Stimulated activated naive CD8-positive, alpha-beta T cell treated with anti-CD3 and anti-CD28 coated beads, Interleukin-15, Interleukin-2, amounts not matched to agents 100 ng/mL and 50 ng/mL, for 24 hours (primary cell): ENCODE data around the gene GNL3.
"Not testable (repeated sequence)": the region's sequence is repeated elsewhere in the genome, so short reads cannot be mapped to it uniquely, and the experiment has no call there.

ENCODE experiments used
- H3K27ac Mint-ChIP-seq: one replicate; pipeline ENCODE4 v1.8.0; 2021; ENCODE audit warnings: mild to moderate bottlenecking, mixed read lengths
- H3K27me3 Mint-ChIP-seq: one replicate; pipeline ENCODE4 v1.8.0; 2021; ENCODE audit warnings: mixed read lengths
- H3K36me3 Mint-ChIP-seq: one replicate; pipeline ENCODE4 v1.8.0; 2021; ENCODE audit warnings: low read depth, mixed read lengths
- H3K4me1 Mint-ChIP-seq: one replicate; pipeline ENCODE4 v1.8.0; 2021; ENCODE audit warnings: low read depth, mixed read lengths
- H3K4me3 Mint-ChIP-seq: one replicate; pipeline ENCODE4 v1.8.0; 2021; ENCODE audit warnings: mild to moderate bottlenecking, mixed read lengths
- H3K9me3 Mint-ChIP-seq: one replicate; pipeline ENCODE4 v1.8.0; 2021; ENCODE audit warnings: mixed read lengths

The GNL3 gene

GRCh38 chr3:52685709-52686691 is at the start of gene GNL3, which contains the start of gene PBRM1:
Gene GNL3 (plus strand): TSS chr3:52686032. CDS start chr3:52686093, 61 bp downstream.
Gene PBRM1 (minus strand): TSS chr3:52685913.
- Mint-ChIP-seq H3K27ac (peak within 1 kb of the TSS; percentile 100), H3K27me3 (no peaks in the 10 kb centered on the region), H3K9me3 (no peaks in the 10 kb centered on the region), H3K4me3 (peak within 1 kb of the TSS; percentile 100), H3K4me1 (peaks cover 86% of the 10 kb centered on the region), H3K36me3 (peaks cover 72% of the 10 kb centered on the region)

- Mint-ChIP-seq H3K4me3 (no peak overlapping the region), H3K4me1 (no peaks in the 10 kb centered on the region), H3K9me3 (no peaks in the 10 kb centered on the region), H3K27ac (no peak overlapping the region), H3K36me3 (peaks cover 48% of the 10 kb centered on the region), H3K27me3 (no peaks in the 10 kb centered on the region)
Measured at GRCh38 chr3:52636673-52637072, 49.2 kb upstream of the GNL3 start.

- Mint-ChIP-seq H3K9me3 (no peaks in the 10 kb centered on the region), H3K27me3 (no peaks in the 10 kb centered on the region), H3K4me3 (no peak overlapping the region), H3K36me3 (peaks cover 71% of the 10 kb centered on the region), H3K27ac (no peak overlapping the region), H3K4me1 (no peaks in the 10 kb centered on the region)
Measured at GRCh38 chr3:52645549-52645948, 40.3 kb upstream of the GNL3 start.

- Mint-ChIP-seq H3K27ac (no peak overlapping the region), H3K36me3 (peaks cover 72% of the 10 kb centered on the region), H3K9me3 (no peaks in the 10 kb centered on the region), H3K4me3 (no peak overlapping the region), H3K27me3 (no peaks in the 10 kb centered on the region), H3K4me1 (no peaks in the 10 kb centered on the region)
Measured at GRCh38 chr3:52649461-52650210, 36.2 kb upstream of the GNL3 start.

- H3K27me3 Mint-ChIP-seq: no peaks in the 10 kb centered on the region
- no peak overlapping the region for H3K4me3 Mint-ChIP-seq
- H3K36me3 Mint-ChIP-seq: peaks cover 69% of the 10 kb centered on the region
- no peaks in the 10 kb centered on the region for H3K9me3 Mint-ChIP-seq
- no peaks in the 10 kb centered on the region for H3K4me1 Mint-ChIP-seq
- H3K27ac Mint-ChIP-seq: no peak overlapping the region
Measured at GRCh38 chr3:52650439-52650838, 35.4 kb upstream of the GNL3 start.

- Mint-ChIP-seq H3K36me3 (peaks cover 69% of the 10 kb centered on the region), H3K27ac (no peak overlapping the region), H3K4me1 (peaks cover 4% of the 10 kb centered on the region)
Measured at GRCh38 chr3:52651592-52651991, 34.2 kb upstream of the GNL3 start.

GRCh38 chr3:52655895-52656294 is 29.9 kb upstream of the GNL3 start:
- peak overlapping the region; percentile 61 for H3K27ac Mint-ChIP-seq
- no peak overlapping the region for H3K4me3 Mint-ChIP-seq
- no peaks in the 10 kb centered on the region for H3K27me3 Mint-ChIP-seq
- H3K4me1 Mint-ChIP-seq: peaks cover 4% of the 10 kb centered on the region
- H3K36me3 Mint-ChIP-seq: peaks cover 52% of the 10 kb centered on the region
- H3K9me3 Mint-ChIP-seq: no peaks in the 10 kb centered on the region

More at GRCh38 chr3:52651592-52651991, 34.2 kb upstream of the GNL3 start:
- Mint-ChIP-seq H3K4me3 (no peak overlapping the region), H3K27me3 (no peaks in the 10 kb centered on the region), H3K9me3 (no peaks in the 10 kb centered on the region)

GRCh38 chr3:52660046-52660445 is 25.8 kb upstream of the GNL3 start:
- Mint-ChIP-seq H3K27ac (no peak overlapping the region), H3K27me3 (no peaks in the 10 kb centered on the region), H3K9me3 (no peaks in the 10 kb centered on the region), H3K4me3 (no peak overlapping the region), H3K36me3 (peaks cover 60% of the 10 kb centered on the region), H3K4me1 (peaks cover 4% of the 10 kb centered on the region)

- H3K27me3 Mint-ChIP-seq: no peaks in the 10 kb centered on the region
- peaks cover 61% of the 10 kb centered on the region for H3K36me3 Mint-ChIP-seq
- H3K27ac Mint-ChIP-seq: no peak overlapping the region
- no peaks in the 10 kb centered on the region for H3K4me1 Mint-ChIP-seq
- H3K4me3 Mint-ChIP-seq: no peak overlapping the region
- no peaks in the 10 kb centered on the region for H3K9me3 Mint-ChIP-seq
Measured at GRCh38 chr3:52663098-52663497, 22.7 kb upstream of the GNL3 start.

GRCh38 chr3:52670621-52671521 is 15.0 kb upstream of the GNL3 start:
- no peaks in the 10 kb centered on the region for H3K9me3 Mint-ChIP-seq
- H3K4me3 Mint-ChIP-seq: peak overlapping the region; percentile 72
- peaks cover 58% of the 10 kb centered on the region for H3K36me3 Mint-ChIP-seq
- H3K27me3 Mint-ChIP-seq: no peaks in the 10 kb centered on the region
- H3K4me1 Mint-ChIP-seq: peaks cover 29% of the 10 kb centered on the region
- H3K27ac Mint-ChIP-seq: peak overlapping the region; percentile 98

GRCh38 chr3:52671676-52672075 is 14.2 kb upstream of the GNL3 start:
- peaks cover 64% of the 10 kb centered on the region for H3K36me3 Mint-ChIP-seq
- H3K4me1 Mint-ChIP-seq: peaks cover 29% of the 10 kb centered on the region
- no peaks in the 10 kb centered on the region for H3K9me3 Mint-ChIP-seq
- H3K27ac Mint-ChIP-seq: peak overlapping the region; percentile 98
- H3K4me3 Mint-ChIP-seq: peak overlapping the region; percentile 6
- no peaks in the 10 kb centered on the region for H3K27me3 Mint-ChIP-seq

- not testable (repeated sequence) for H3K9me3 Mint-ChIP-seq, H3K27me3 Mint-ChIP-seq, H3K4me3 Mint-ChIP-seq
- H3K4me1 Mint-ChIP-seq: peaks cover 37% of the 10 kb centered on the region
- peak overlapping the region; percentile 37 for H3K27ac Mint-ChIP-seq
- peaks cover 65% of the 10 kb centered on the region for H3K36me3 Mint-ChIP-seq
Measured at GRCh38 chr3:52676201-52676600, 9.6 kb upstream of the GNL3 start.

- Mint-ChIP-seq H3K4me3 (no peak overlapping the region), H3K9me3 (no peaks in the 10 kb centered on the region), H3K27ac (peak overlapping the region; percentile 64), H3K4me1 (peaks cover 45% of the 10 kb centered on the region), H3K36me3 (peaks cover 62% of the 10 kb centered on the region), H3K27me3 (no peaks in the 10 kb centered on the region)
Measured at GRCh38 chr3:52678265-52679198, 7.3 kb upstream of the GNL3 start.
